Epithelial cell of umbilical artery (primary cell): ENCODE measurements around the gene MCM5. TPM values are rescaled to one million over a fixed set of nuclear protein-coding genes. Genes with fewer than 3 reads are reported as not detected.

Experiments
- total RNA-seq: library from RNA; depleted of rRNA; stranded (reverse); fragments of >200 nt; gene quantifications from 2 replicates; pipeline ENCODE4 v1.2.3, GENCODE V29; 2014

MCM5 gene
- total RNA-seq: 51.3 and 86.0 TPM in 2 replicates

GRCh38 chr22:35399678-35400500 is at the start of gene MCM5:
MCM5 (plus strand) TSS chr22:35400140; CDS start chr22:35400439, 299 bp downstream.

GRCh38 chr22:35380537-35381423 is 19.2 kb upstream of the MCM5 start, which contains the start of gene HMOX1:
HMOX1 (plus strand) TSS chr22:35381096; CDS start chr22:35381174, 78 bp downstream.

Other genes starting within 250 kb of the MCM5 start
- gene HMGXB4, start 142.6 kb upstream of the MCM5 start, total RNA-seq: 18.5 and 20.7 TPM in 2 replicates
- gene TOM1, start 100.2 kb upstream of the MCM5 start, total RNA-seq: 13.6 and 20.1 TPM in 2 replicates
- 14.6 and 50.8 TPM in 2 replicates for gene HMOX1, start 19.0 kb upstream of the MCM5 start, total RNA-seq
- not detected in 2 replicates for gene RASD2, start 140.7 kb downstream of the MCM5 start, total RNA-seq
- gene MB, start 217.2 kb downstream of the MCM5 start, total RNA-seq: not detected in 2 replicates
- 1.3 and 11.4 TPM in 2 replicates for gene APOL6, start 248.3 kb downstream of the MCM5 start, total RNA-seq